Measurements from ENCODE around the gene SMARCA1.
A peak's percentile ranks its signal among the peaks of the same experiment; 100 is the strongest.

SMARCA1 gene

GRCh38 chrX:129544780-129545179, 21.5 kb upstream of the SMARCA1 start:
- no peak for DNase-seq
- TF ChIP-seq POLR2A (IDR thresholded peaks at IDR 0.05; ENCODE audit: low read length), result no peak
- no peak for TF ChIP-seq GATA1 (IDR thresholded peaks at IDR 0.05; ENCODE audit: low read depth, low read length)

DNA sequence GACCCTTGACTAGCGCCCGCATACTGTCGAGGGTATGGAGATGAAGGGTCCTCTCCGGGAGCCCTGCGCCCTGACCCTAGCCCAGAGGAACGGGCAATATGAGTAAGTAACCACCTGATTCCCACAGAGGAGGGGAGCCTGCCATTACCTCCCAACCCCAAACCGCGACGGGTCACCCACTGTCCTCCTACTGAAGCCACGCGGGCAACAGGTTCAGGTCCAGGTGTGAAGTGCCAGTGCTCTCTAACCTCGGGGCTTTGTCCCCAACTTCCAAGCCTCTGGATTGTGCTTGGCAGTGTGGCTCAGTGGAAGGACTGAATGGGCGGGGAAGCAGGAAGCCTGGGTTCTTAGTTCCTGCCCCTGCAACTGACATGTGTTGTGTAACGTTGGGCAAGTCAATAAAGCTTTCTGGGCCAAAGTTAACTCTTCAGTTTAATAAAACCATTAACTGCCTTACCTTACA, 17.5 kb upstream of the SMARCA1 start:
- TF ChIP-seq GATA1 (IDR thresholded peaks at IDR 0.05; ENCODE audit: low read depth, low read length), result no peak
- TF ChIP-seq POLR2A (IDR thresholded peaks at IDR 0.05; ENCODE audit: low read length), result no peak
- DNase-seq, result peak; percentile 10 to 30

- DNase-seq, result peak; percentile 68 to 78
Measured at GRCh38 chrX:129540068-129540653, 16.9 kb upstream of the SMARCA1 start, which contains the start of gene OCRL. TSS of gene OCRL (plus strand) at chrX:129540259. CDS start at chrX:129540440, 181 bp downstream.

GRCh38 chrX:129534816-129535578, 11.7 kb upstream of the SMARCA1 start:
- TF ChIP-seq POLR2A (IDR thresholded peaks at IDR 0.05; ENCODE audit: low read length), result no peak
- no peak for TF ChIP-seq GATA1 (IDR thresholded peaks at IDR 0.05; ENCODE audit: low read depth, low read length)

More at GRCh38 chrX:129540068-129540653, 16.9 kb upstream of the SMARCA1 start, which contains the start of gene OCRL:
- no peak for TF ChIP-seq GATA1 (IDR thresholded peaks at IDR 0.05; ENCODE audit: low read depth, low read length)

GRCh38 chrX:129531132-129531531, 7.8 kb upstream of the SMARCA1 start:
- TF ChIP-seq GATA1 (IDR thresholded peaks at IDR 0.05; ENCODE audit: low read depth, low read length), result no peak

More at GRCh38 chrX:129534816-129535578, 11.7 kb upstream of the SMARCA1 start:
- DNase-seq, result no peak

GRCh38 chrX:129530410-129530809, 7.1 kb upstream of the SMARCA1 start:
- no peak for DNase-seq
- TF ChIP-seq POLR2A (IDR thresholded peaks at IDR 0.05; ENCODE audit: low read length) (no peak), GATA1 (IDR thresholded peaks at IDR 0.05; ENCODE audit: low read depth, low read length) (no peak)

More at GRCh38 chrX:129531132-129531531, 7.8 kb upstream of the SMARCA1 start:
- no peak for DNase-seq

GRCh38 chrX:129529685-129530281, 6.5 kb upstream of the SMARCA1 start:
- no peak for DNase-seq

GRCh38 chrX:129525896-129526295, 2.6 kb upstream of the SMARCA1 start:
- no peak for DNase-seq
- TF ChIP-seq GATA1 (IDR thresholded peaks at IDR 0.05; ENCODE audit: low read depth, low read length), result no peak
- no peak for TF ChIP-seq POLR2A (IDR thresholded peaks at IDR 0.05; ENCODE audit: low read length)

More at GRCh38 chrX:129529685-129530281, 6.5 kb upstream of the SMARCA1 start:
- TF ChIP-seq POLR2A (IDR thresholded peaks at IDR 0.05; ENCODE audit: low read length) (no peak), GATA1 (IDR thresholded peaks at IDR 0.05; ENCODE audit: low read depth, low read length) (no peak)

DNA sequence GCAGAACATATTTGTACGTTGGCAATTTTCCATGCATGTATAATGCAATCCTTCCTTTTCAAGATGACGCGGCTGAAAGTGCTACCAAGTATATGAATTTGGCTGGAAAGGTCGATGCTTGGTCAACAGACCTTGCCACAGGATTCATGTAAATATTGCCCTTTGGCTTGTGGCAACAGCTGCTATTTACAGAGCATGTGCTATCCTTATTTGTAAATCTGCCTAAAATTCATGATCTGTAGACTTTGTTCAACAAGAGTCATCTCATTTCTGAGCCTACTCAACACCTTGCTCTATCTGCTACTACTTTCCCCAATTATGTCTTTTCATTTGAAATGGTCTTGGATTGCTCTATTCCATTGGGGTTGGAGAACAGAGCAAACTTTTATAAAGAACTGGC, 1.9 kb upstream of the SMARCA1 start:
- no peak for DNase-seq
- TF ChIP-seq POLR2A (IDR thresholded peaks at IDR 0.05; ENCODE audit: low read length) (no peak), GATA1 (IDR thresholded peaks at IDR 0.05; ENCODE audit: low read depth, low read length) (no peak)

DNA sequence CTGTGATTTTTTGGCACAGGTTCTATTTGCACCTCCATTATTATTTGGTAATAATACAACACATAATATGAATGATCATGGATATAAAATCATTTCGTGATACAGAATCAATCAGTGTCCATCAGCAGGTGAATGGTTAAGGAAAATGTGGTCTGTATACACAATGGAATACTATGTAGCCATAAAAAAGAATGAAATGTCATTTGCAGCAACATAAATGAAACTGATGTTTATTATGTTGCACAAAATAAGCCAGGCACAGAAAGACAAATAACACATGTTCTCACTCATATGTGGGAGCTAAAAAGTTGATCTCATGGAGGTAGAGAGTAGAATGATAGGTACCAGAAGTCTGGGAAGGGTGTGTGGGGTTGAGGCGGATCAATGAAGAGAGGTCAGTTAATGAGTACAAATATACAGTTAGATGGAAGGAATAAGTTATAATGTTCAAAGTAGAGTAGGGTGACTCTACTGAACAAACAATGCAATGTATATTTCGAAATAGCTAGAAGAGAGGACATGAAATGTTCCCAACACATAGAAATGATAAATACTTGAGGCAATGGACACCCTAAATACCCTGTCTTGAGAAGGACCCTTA, 1.1 kb upstream of the SMARCA1 start:
- no peak for DNase-seq
- TF ChIP-seq POLR2A (IDR thresholded peaks at IDR 0.05; ENCODE audit: low read length), result no peak
- TF ChIP-seq GATA1 (IDR thresholded peaks at IDR 0.05; ENCODE audit: low read depth, low read length), result no peak

DNA sequence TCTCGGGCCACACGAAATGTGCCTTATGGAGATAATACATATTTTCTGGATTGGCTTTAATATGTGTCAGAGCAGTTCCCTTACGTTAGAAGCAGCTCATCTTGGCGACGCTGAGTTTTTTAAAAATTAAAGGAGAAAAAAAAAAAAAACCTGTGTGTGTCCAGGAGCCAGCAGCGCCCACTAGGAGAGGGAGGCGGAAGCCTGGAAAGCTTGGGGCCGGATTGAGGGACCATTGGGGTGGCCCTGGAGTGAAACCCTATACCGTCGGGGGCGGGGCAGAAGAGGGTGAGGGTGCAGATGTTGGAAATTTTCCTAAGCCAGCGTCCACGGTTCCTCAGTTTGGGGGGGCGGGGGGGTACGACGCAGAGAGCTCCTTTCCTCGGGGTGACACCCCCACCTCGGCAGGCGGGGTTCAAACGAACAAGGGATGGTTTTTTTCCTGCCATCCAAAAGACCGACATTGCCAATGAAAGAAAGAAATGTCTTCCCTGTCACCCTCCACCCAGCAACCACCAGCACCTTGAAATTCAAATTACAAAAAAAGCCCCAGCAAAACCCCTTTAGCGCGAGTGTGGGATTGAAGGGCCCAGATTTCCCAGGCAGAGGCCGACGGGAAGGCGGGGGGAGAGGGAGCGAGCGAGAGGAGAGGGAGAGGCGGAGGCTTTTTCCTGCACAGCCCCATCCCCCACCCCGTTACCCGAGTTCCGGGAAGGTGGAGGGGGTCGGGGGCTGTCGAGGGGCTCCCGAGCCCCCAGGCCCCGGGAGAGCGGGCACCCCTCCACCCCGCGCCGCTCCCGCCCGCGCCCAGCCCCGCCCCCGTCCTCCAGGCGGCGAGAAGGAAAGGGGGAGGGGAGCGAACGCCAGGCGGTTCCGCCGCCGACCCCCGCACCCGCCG, 859 bp downstream of the SMARCA1 start:
- no peak for DNase-seq
- no peak for TF ChIP-seq POLR2A (IDR thresholded peaks at IDR 0.05; ENCODE audit: low read length)
- TF ChIP-seq GATA1 (IDR thresholded peaks at IDR 0.05; ENCODE audit: low read depth, low read length), result no peak

DNA sequence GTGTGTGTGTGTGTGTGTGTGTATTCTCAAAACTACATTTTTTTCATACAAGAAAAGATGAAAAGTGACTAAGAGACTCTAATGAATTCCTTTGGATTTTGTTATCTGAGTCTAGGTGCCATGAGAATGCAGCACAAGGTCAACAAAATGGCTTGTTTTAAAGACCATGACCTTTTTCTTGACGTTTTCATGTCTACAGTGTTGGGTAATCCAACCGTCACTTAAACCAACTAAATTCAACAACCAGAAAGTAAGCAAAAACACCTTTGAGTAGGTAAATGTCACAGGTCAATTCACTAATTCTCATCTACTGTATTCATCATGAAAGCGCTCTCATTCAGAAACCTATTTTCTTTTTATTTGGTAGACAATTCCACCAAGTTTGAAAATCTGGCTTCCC, 3.1 kb downstream of the SMARCA1 start:
- no peak for DNase-seq
- TF ChIP-seq GATA1 (IDR thresholded peaks at IDR 0.05; ENCODE audit: low read depth, low read length), result no peak

DNA sequence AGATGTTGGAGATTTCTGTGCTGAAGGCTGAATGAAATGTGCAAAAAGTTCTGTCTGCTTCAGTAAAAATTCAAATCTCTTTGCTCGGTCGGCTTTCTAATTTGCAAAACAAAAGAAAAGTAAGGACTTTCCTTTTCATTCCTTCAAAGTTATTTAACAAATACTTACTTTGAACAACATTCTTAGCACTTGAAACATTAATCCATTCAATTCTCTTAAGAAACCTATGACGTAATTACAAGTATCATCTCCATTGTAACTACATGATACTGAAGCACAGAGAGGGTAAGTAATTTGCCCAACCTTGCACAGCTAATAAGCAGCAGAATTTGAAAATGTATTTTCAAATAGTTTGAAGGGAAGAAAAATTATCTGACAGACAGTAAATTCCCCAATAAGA, 6.9 kb downstream of the SMARCA1 start:
- DNase-seq, result no peak
- TF ChIP-seq POLR2A (IDR thresholded peaks at IDR 0.05; ENCODE audit: low read length), result no peak
- no peak for TF ChIP-seq GATA1 (IDR thresholded peaks at IDR 0.05; ENCODE audit: low read depth, low read length)
